Measurements from ENCODE around the gene EVPL.

EVPL gene

GRCh38 chr17:76033139-76033538 lies 6.0 kb upstream of the EVPL start:
- WGBS = 97% methylated on average over 6 of the region's 6 CpGs
- H2BK12ac ChIP-seq (ENCODE audit: low read length in 2 of 2) = no peak overlapping the region
- H3K4me1 ChIP-seq (ENCODE audit: control insufficient read depth, insufficient read depth, low read depth, low read length) = peaks cover 22% of the 10 kb centered on the region
- H3K79me1 ChIP-seq (replicated peaks; ENCODE audit: low read length, poor library complexity, severe bottlenecking) = no peaks in the 10 kb centered on the region
- H2BK15ac ChIP-seq (ENCODE audit: low read depth, poor library complexity, severe bottlenecking) = no peak overlapping the region
- H2BK5ac ChIP-seq (ENCODE audit: low read depth, low read length, poor library complexity, severe bottlenecking) = no peak overlapping the region
- no peak overlapping the region for H3K4ac ChIP-seq (ENCODE audit: low read depth in 1 of 2, low read length in 2 of 2)
- no peak overlapping the region for H3K27ac ChIP-seq (ENCODE audit: low read length, poor library complexity, severe bottlenecking)
- no peaks in the 10 kb centered on the region for H3K9me3 ChIP-seq (ENCODE audit: control insufficient read depth, low read length)
- H3K4me2 ChIP-seq (ENCODE audit: low read length, poor library complexity, severe bottlenecking) = no peak overlapping the region
- no peak overlapping the region for H3K9ac ChIP-seq (ENCODE audit: low read length)
- H2AK5ac ChIP-seq (ENCODE audit: low read length, severe bottlenecking) = no peak overlapping the region
- no peak overlapping the region for H3K23ac ChIP-seq (ENCODE audit: low read length in 2 of 2)
- H3K14ac ChIP-seq (ENCODE audit: low read length in 2 of 2) = no peak overlapping the region
- DNase-seq = no peak
- H3K27me3 ChIP-seq (ENCODE audit: control insufficient read depth in 1 of 2, insufficient read depth in 1 of 2, low read length in 2 of 2) = no peaks in the 10 kb centered on the region
- H3K36me3 ChIP-seq (ENCODE audit: control insufficient read depth in 1 of 2, insufficient read depth in 2 of 2, low read depth in 1 of 2, low read length in 2 of 2) = peaks cover 2 to 5% of the 10 kb centered on the region in 2 experiments
- H4K91ac ChIP-seq (ENCODE audit: low read length) = no peak overlapping the region
- no peak overlapping the region for H4K8ac ChIP-seq (ENCODE audit: low read length)
- H2AFZ ChIP-seq (ENCODE audit: low read depth, low read length) = no peak overlapping the region
- no peak overlapping the region for H2BK120ac ChIP-seq (ENCODE audit: low read depth, low read length)
- no peak overlapping the region for H3K18ac ChIP-seq (ENCODE audit: low read depth in 1 of 2, low read length in 2 of 2)
- H3K4me3 ChIP-seq (ENCODE audit: insufficient read depth in 1 of 2, low read depth in 1 of 2, low read length in 2 of 2) = no peak overlapping the region

- no peak for DNase-seq
- Histone ChIP-seq H3K14ac (ENCODE audit: low read length in 2 of 2) (no peak overlapping the region), H3K23ac (ENCODE audit: low read length in 2 of 2) (no peak overlapping the region), H3K4me1 (ENCODE audit: control insufficient read depth, insufficient read depth, low read depth, low read length) (peaks cover 22% of the 10 kb centered on the region), H2BK5ac (ENCODE audit: low read depth, low read length, poor library complexity, severe bottlenecking) (no peak overlapping the region), H3K18ac (ENCODE audit: low read depth in 1 of 2, low read length in 2 of 2) (no peak overlapping the region), H3K27ac (ENCODE audit: low read length, poor library complexity, severe bottlenecking) (no peak overlapping the region), H3K79me1 (replicated peaks; ENCODE audit: low read length, poor library complexity, severe bottlenecking) (no peaks in the 10 kb centered on the region), H2AK5ac (ENCODE audit: low read length, severe bottlenecking) (peak overlapping the region; percentile 30), H2BK15ac (ENCODE audit: low read depth, poor library complexity, severe bottlenecking) (no peak overlapping the region), H4K91ac (ENCODE audit: low read length) (no peak overlapping the region), H3K4me2 (ENCODE audit: low read length, poor library complexity, severe bottlenecking) (no peak overlapping the region), H3K36me3 (ENCODE audit: control insufficient read depth in 1 of 2, insufficient read depth in 2 of 2, low read depth in 1 of 2, low read length in 2 of 2) (peaks cover 0 to 5% of the 10 kb centered on the region in 2 experiments), H3K4ac (ENCODE audit: low read depth in 1 of 2, low read length in 2 of 2) (no peak overlapping the region), H3K9me3 (ENCODE audit: control insufficient read depth, low read length) (no peaks in the 10 kb centered on the region), H4K8ac (ENCODE audit: low read length) (no peak overlapping the region), H3K9ac (ENCODE audit: low read length) (no peak overlapping the region), H2BK12ac (ENCODE audit: low read length in 2 of 2) (no peak overlapping the region), H2AFZ (ENCODE audit: low read depth, low read length) (no peak overlapping the region), H2BK120ac (ENCODE audit: low read depth, low read length) (no peak overlapping the region), H3K4me3 (ENCODE audit: insufficient read depth in 1 of 2, low read depth in 1 of 2, low read length in 2 of 2) (no peak overlapping the region), H3K27me3 (ENCODE audit: control insufficient read depth in 1 of 2, insufficient read depth in 1 of 2, low read length in 2 of 2) (no peaks in the 10 kb centered on the region)
- WGBS = 96% methylated on average over 4 of the region's 5 CpGs
These were observed 5.6 kb upstream of the EVPL start for GRCh38 chr17:76032780-76033108.

DNA sequence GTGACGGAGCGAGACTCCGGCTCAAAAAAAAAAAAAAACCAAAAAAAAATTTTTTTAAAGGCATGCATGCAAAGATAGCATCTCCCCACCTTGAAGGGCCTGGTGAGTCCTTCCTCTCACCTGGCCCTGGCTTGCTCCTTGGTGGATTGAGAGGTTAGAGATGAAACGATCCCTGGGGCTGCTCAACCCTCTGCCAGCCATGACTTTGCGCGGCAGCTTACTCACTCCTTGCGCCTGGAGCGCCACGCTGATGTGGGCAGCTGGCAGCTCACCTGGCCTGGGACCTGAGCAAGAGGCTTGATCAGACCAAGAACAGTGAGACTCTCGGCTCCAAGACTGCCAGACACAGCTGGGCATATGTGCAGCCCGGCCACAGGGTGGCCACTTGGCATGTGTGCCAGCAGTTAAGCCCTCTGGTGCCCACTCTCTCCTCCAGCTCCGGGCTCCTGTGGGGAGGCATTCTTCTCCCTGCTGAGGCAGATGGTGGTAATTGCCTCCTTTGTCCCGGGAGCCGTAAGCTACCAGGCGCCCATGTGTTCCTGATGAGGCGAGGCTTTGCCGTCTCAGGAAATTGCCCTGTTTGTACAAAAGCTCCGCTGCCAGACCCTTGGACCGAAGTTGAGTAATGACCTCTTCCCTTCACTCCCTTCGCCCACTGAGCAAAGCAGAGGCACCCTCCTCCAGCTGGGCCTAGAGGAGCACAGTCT lies 5.1 kb upstream of the EVPL start:
- Histone ChIP-seq H4K91ac (ENCODE audit: low read length) (no peak overlapping the region), H2BK5ac (ENCODE audit: low read depth, low read length, poor library complexity, severe bottlenecking) (no peak overlapping the region), H2BK12ac (ENCODE audit: low read length in 2 of 2) (no peak overlapping the region), H3K23ac (ENCODE audit: low read length in 2 of 2) (no peak overlapping the region), H3K27ac (ENCODE audit: low read length, poor library complexity, severe bottlenecking) (no peak overlapping the region), H3K36me3 (ENCODE audit: control insufficient read depth in 1 of 2, insufficient read depth in 2 of 2, low read depth in 1 of 2, low read length in 2 of 2) (peaks cover 0 to 5% of the 10 kb centered on the region in 2 experiments), H2BK15ac (ENCODE audit: low read depth, poor library complexity, severe bottlenecking) (no peak overlapping the region), H3K9me3 (ENCODE audit: control insufficient read depth, low read length) (no peaks in the 10 kb centered on the region), H2AK5ac (ENCODE audit: low read length, severe bottlenecking) (no peak overlapping the region), H2BK120ac (ENCODE audit: low read depth, low read length) (no peak overlapping the region), H3K9ac (ENCODE audit: low read length) (no peak overlapping the region), H3K27me3 (ENCODE audit: control insufficient read depth in 1 of 2, insufficient read depth in 1 of 2, low read length in 2 of 2) (no peaks in the 10 kb centered on the region), H3K18ac (ENCODE audit: low read depth in 1 of 2, low read length in 2 of 2) (no peak overlapping the region), H3K14ac (ENCODE audit: low read length in 2 of 2) (no peak overlapping the region), H3K79me1 (replicated peaks; ENCODE audit: low read length, poor library complexity, severe bottlenecking) (no peaks in the 10 kb centered on the region), H3K4ac (ENCODE audit: low read depth in 1 of 2, low read length in 2 of 2) (no peak overlapping the region), H2AFZ (ENCODE audit: low read depth, low read length) (no peak overlapping the region), H4K8ac (ENCODE audit: low read length) (no peak overlapping the region), H3K4me3 (ENCODE audit: insufficient read depth in 1 of 2, low read depth in 1 of 2, low read length in 2 of 2) (no peak overlapping the region), H3K4me2 (ENCODE audit: low read length, poor library complexity, severe bottlenecking) (no peak overlapping the region), H3K4me1 (ENCODE audit: control insufficient read depth, insufficient read depth, low read depth, low read length) (peaks cover 25% of the 10 kb centered on the region)
- WGBS = 92% methylated on average over 17 of the region's 20 CpGs
- no peak for DNase-seq

DNA sequence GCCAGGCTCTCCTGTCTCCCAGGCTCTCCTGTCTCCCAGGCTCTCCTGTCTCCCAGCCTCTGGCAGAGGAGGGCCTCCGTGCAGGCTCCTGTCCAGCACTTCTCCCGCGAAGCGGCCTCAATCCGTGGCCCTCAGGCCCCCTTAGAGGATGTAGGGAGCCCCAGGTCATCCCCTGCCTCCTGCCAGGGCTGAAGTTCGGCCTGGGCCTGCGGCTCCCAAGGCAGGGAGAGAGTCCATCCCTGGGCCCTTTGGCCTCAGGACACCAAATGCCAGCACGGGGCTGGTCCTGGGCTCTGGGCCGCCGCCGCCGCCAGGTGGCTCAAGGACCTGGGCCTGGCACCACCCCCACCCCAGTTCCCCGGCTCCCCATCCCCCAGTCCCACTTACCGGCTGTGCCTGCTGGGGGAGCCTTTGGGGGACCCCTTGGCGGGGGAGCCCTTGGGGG lies 370 bp downstream of the EVPL start:
- Histone ChIP-seq H3K9ac (ENCODE audit: low read length) (no peak overlapping the region), H2AK5ac (ENCODE audit: low read length, severe bottlenecking) (peak overlapping the region; percentile 3), H3K79me1 (replicated peaks; ENCODE audit: low read length, poor library complexity, severe bottlenecking) (no peaks in the 10 kb centered on the region), H3K9me3 (ENCODE audit: control insufficient read depth, low read length) (no peaks in the 10 kb centered on the region), H2BK12ac (ENCODE audit: low read length in 2 of 2) (no peak overlapping the region), H2AFZ (ENCODE audit: low read depth, low read length) (no peak overlapping the region), H4K8ac (ENCODE audit: low read length) (no peak overlapping the region), H2BK5ac (ENCODE audit: low read depth, low read length, poor library complexity, severe bottlenecking) (no peak overlapping the region), H3K18ac (ENCODE audit: low read depth in 1 of 2, low read length in 2 of 2) (no peak overlapping the region), H3K4ac (ENCODE audit: low read depth in 1 of 2, low read length in 2 of 2) (no peak overlapping the region), H2BK15ac (ENCODE audit: low read depth, poor library complexity, severe bottlenecking) (peak overlapping the region; percentile 48), H3K4me3 (ENCODE audit: insufficient read depth in 1 of 2, low read depth in 1 of 2, low read length in 2 of 2) (no peak overlapping the region), H3K4me1 (ENCODE audit: control insufficient read depth, insufficient read depth, low read depth, low read length) (peaks cover 20% of the 10 kb centered on the region), H3K36me3 (ENCODE audit: control insufficient read depth in 1 of 2, insufficient read depth in 2 of 2, low read depth in 1 of 2, low read length in 2 of 2) (no peaks in the 10 kb centered on the region), H3K4me2 (ENCODE audit: low read length, poor library complexity, severe bottlenecking) (no peak overlapping the region), H3K23ac (ENCODE audit: low read length in 2 of 2) (no peak overlapping the region), H3K14ac (ENCODE audit: low read length in 2 of 2) (no peak overlapping the region), H3K27me3 (ENCODE audit: control insufficient read depth in 1 of 2, insufficient read depth in 1 of 2, low read length in 2 of 2) (peaks cover 0 to 25% of the 10 kb centered on the region in 2 experiments), H4K91ac (ENCODE audit: low read length) (no peak overlapping the region), H3K27ac (ENCODE audit: low read length, poor library complexity, severe bottlenecking) (no peak overlapping the region), H2BK120ac (ENCODE audit: low read depth, low read length) (no peak overlapping the region)
- WGBS = 86% methylated on average over 14 of the region's 15 CpGs
- no peak for DNase-seq

All from mesenchymal stem cell (in vitro differentiated cells and primary cell).